A673 (cell line): Measurements from ENCODE around the gene NINJ2.

Experiments used
- EZH2 ChIP-seq: fragments of 200-600 bp; sonication (generic); IDR thresholded peaks from 2 replicates; pipeline ENCODE4 v1.6.1; 2017; ENCODE audit warnings: borderline replicate concordance, low read depth, mild to moderate bottlenecking, mixed read lengths, antibody characterized with exemption, low read length; ENCODE audit not compliant: poor library complexity, severe bottlenecking
- TF ChIP-seq, protein P1 (sequence below): fragments of 300-800, 200-600 bp; sonication (generic); conservative IDR thresholded peaks from 2 replicates; pipeline ENCODE4 v1.5.1; 2017; ENCODE audit warnings: low read depth, mild to moderate bottlenecking, antibody characterized with exemption, low read length, moderate library complexity, mixed read lengths

DNA sequence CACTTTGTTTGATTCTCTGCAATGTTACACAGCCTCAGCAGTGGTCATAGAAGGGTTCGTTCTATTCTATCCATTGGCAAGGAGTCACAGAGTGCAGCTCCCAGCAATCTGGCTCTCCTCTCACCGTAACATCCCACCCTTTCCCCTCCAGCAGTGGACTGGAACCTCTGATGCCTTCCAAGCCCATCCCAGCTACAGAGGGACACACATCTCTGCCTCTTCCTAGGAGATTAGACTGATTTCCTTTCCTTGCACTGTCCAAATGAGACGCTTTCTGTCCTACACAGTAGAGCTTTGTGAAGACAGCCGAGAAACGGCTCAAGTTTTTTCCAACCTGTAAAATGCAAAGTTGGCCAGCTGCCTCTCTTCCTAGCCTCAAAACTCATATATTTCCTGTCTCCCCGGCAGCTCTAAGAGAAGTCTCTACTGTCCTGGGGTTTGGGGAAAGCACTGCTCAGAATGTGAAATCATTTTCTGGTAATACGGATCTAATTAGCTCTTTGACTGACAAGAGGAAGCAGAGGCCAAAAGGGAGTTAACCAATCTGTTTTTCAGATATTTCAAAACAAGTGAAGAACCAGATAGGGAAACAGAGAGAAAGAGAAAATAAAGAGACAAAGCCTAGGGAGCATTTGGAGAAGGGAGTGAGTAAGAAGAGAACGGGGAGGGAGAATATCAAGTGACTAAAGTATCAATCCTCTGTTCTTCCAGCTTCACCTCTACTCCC, 516 bp downstream of the NINJ2 start:
- TF ChIP-seq, protein P1, sequence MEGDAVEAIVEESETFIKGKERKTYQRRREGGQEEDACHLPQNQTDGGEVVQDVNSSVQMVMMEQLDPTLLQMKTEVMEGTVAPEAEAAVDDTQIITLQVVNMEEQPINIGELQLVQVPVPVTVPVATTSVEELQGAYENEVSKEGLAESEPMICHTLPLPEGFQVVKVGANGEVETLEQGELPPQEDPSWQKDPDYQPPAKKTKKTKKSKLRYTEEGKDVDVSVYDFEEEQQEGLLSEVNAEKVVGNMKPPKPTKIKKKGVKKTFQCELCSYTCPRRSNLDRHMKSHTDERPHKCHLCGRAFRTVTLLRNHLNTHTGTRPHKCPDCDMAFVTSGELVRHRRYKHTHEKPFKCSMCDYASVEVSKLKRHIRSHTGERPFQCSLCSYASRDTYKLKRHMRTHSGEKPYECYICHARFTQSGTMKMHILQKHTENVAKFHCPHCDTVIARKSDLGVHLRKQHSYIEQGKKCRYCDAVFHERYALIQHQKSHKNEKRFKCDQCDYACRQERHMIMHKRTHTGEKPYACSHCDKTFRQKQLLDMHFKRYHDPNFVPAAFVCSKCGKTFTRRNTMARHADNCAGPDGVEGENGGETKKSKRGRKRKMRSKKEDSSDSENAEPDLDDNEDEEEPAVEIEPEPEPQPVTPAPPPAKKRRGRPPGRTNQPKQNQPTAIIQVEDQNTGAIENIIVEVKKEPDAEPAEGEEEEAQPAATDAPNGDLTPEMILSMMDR = no peak
- TF ChIP-seq EZH2 = no peak
